ENCODE data around the gene ABCF2. TPM values are rescaled to one million over a fixed set of nuclear protein-coding genes. Genes with fewer than 3 reads are reported as not detected.

The ABCF2 gene
- total RNA-seq, 6 donors from 2014 or later, result 19.8 to 48.2 (median 28.6) TPM

GRCh38 chr7:151232091-151232916 is 5.3 kb upstream of the ABCF2 start, which contains the start of gene CHPF2:
TSS of gene CHPF2 (plus strand) at chr7:151232483. CDS start at chr7:151234012, 1,529 bp downstream.
- TF ChIP-seq, protein P1, sequence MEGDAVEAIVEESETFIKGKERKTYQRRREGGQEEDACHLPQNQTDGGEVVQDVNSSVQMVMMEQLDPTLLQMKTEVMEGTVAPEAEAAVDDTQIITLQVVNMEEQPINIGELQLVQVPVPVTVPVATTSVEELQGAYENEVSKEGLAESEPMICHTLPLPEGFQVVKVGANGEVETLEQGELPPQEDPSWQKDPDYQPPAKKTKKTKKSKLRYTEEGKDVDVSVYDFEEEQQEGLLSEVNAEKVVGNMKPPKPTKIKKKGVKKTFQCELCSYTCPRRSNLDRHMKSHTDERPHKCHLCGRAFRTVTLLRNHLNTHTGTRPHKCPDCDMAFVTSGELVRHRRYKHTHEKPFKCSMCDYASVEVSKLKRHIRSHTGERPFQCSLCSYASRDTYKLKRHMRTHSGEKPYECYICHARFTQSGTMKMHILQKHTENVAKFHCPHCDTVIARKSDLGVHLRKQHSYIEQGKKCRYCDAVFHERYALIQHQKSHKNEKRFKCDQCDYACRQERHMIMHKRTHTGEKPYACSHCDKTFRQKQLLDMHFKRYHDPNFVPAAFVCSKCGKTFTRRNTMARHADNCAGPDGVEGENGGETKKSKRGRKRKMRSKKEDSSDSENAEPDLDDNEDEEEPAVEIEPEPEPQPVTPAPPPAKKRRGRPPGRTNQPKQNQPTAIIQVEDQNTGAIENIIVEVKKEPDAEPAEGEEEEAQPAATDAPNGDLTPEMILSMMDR (IDR thresholded peaks at IDR 0.05), result peak in 1 of 6 experiments; percentile 5
- TF ChIP-seq EP300 (IDR thresholded peaks at IDR 0.05) (no peak), POLR2A (IDR thresholded peaks at IDR 0.05) (peak in 3 of 4 donors; percentile 78 to 89 (median 79)), POLR2AphosphoS5 (IDR thresholded peaks at IDR 0.05) (peak; percentile 80 to 88)
- Histone ChIP-seq H3K36me3 (peaks cover 4 to 32% (median 23%) of the 10 kb centered on the region in 4 donors), H3K9me3 (no peaks in the 10 kb centered on the region), H3K4me3 (peak within 1 kb of the TSS; percentile 72 to 99 (median 78)), H3K4me1 (peaks cover 11 to 30% (median 23%) of the 10 kb centered on the region in 4 donors), H3K27ac (peak within 1 kb of the TSS; percentile 81 to 93 (median 85)), H3K27me3 (no peaks in the 10 kb centered on the region)
- 2 to 7% methylated on average over 6 to 76 of the region's 79 CpGs for WGBS, 2 donors
- ATAC-seq (ENCODE audit: low FRiP score in 2 of 2), result peak; percentile 95 to 98
- peak; percentile 96 to 97 for DNase-seq

GRCh38 chr7:151231080-151231479 is 4.1 kb upstream of the ABCF2 start:
- no peaks in the 10 kb centered on the region for H3K27me3 ChIP-seq
- WGBS, 2 donors, result 84 to 85% methylated on average over 1 of the region's 1 CpG
- no peaks in the 10 kb centered on the region for H3K9me3 ChIP-seq
- no peak for DNase-seq
- TF ChIP-seq, protein P1 (IDR thresholded peaks at IDR 0.05), result no peak
- no peak for TF ChIP-seq POLR2AphosphoS5 (IDR thresholded peaks at IDR 0.05)
- no peak for TF ChIP-seq POLR2A (IDR thresholded peaks at IDR 0.05)
- no peak for TF ChIP-seq EP300 (IDR thresholded peaks at IDR 0.05)
- H3K27ac ChIP-seq, result no peak overlapping the region
- no peak overlapping the region for H3K4me3 ChIP-seq
- peaks cover 0 to 20% (median 13%) of the 10 kb centered on the region in 4 donors for H3K36me3 ChIP-seq
- no peak for ATAC-seq (ENCODE audit: low FRiP score in 2 of 2)
- H3K4me1 ChIP-seq, result peaks cover 16 to 36% (median 27%) of the 10 kb centered on the region in 4 donors

DNA sequence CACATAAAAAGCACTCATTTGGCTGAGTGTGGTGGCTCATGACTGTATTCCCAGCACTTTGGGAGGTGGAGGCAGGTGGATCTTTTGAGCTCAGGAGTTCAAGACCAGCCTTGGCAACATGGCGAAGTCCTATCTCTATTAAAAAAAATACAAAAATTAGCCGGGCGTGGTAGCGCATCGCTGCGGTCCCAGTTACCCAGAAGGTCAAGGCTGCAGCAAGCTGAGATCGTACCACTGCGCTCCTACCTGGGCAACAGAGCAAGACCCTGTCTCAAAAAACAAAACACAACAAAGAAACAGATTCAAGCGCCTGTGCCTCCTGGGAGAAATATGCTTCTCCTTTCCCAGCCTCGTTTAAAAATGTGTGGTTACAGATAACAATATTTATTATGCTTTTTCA is 2.2 kb upstream of the ABCF2 start:
- H3K9me3 ChIP-seq, result no peaks in the 10 kb centered on the region
- no peak for ATAC-seq (ENCODE audit: low FRiP score in 2 of 2)
- no peaks in the 10 kb centered on the region for H3K27me3 ChIP-seq
- peaks cover 0 to 10% (median 7%) of the 10 kb centered on the region in 4 donors for H3K36me3 ChIP-seq
- no peak overlapping the region for H3K4me3 ChIP-seq
- H3K27ac ChIP-seq, result no peak overlapping the region
- H3K4me1 ChIP-seq, result peaks cover 27 to 47% (median 35%) of the 10 kb centered on the region in 4 donors
- WGBS, 2 donors, result 92 to 94% methylated on average over 10 of the region's 10 CpGs
- TF ChIP-seq POLR2AphosphoS5 (IDR thresholded peaks at IDR 0.05), result no peak
- TF ChIP-seq EP300 (IDR thresholded peaks at IDR 0.05), result no peak
- TF ChIP-seq, protein P1 (IDR thresholded peaks at IDR 0.05), result no peak
- TF ChIP-seq POLR2A (IDR thresholded peaks at IDR 0.05), result no peak
- DNase-seq, result no peak

DNA sequence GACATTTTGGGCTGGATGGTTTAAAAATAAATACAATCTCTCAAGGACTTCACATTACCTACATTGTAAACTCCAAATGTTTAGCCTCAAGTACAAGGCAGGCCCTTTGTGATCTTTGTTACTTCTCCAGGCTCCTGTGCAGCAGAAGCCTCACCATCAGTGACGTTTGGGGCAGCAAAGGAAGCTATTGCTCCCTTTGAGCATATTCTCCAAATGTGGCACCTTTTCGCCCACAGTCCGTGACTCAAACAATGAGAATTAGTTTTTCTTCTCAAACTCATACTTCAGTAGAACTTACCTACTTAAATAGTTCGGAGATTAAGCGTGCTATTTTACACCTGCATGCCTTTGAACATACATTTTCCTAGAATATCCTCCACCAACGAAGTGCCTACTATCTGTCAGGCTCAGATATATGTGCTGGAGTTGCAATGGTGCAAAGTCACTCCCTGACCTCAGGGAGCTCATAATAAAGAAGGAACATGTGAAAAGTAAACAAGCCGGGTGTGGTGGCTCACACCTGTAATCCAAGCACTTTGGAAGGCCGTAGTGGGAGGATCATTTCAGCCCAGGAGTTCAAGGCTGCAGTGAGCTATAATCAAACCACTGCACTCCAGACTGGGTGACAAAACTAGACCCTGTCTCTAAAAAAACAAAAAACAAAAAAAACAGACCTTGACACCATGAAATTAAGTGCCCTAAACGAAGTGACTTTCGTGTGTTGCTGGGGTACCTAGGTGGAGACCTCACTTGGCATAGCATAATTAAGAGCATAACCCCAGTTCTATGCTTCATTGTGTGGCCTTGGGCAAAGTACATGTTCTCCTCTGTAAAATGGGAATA is 1.2 kb upstream of the ABCF2 start:
- H3K4me3 ChIP-seq, result peak overlapping the region in 3 of 4 donors; percentile 91 to 97 (median 92)
- H3K36me3 ChIP-seq, result peaks cover 6 to 18% (median 17%) of the 10 kb centered on the region in 4 donors
- DNase-seq (no peak), ATAC-seq (ENCODE audit: low FRiP score in 2 of 2) (no peak)
- TF ChIP-seq, protein P1 (IDR thresholded peaks at IDR 0.05), result no peak
- no peak for TF ChIP-seq POLR2AphosphoS5 (IDR thresholded peaks at IDR 0.05)
- TF ChIP-seq EP300 (IDR thresholded peaks at IDR 0.05), result no peak
- no peak for TF ChIP-seq POLR2A (IDR thresholded peaks at IDR 0.05)
- peak overlapping the region in 3 of 4 donors; percentile 64 to 83 (median 73) for H3K27ac ChIP-seq
- peaks cover 19 to 37% (median 26%) of the 10 kb centered on the region in 4 donors for H3K4me1 ChIP-seq
- no peaks in the 10 kb centered on the region for H3K9me3 ChIP-seq
- 70 to 72% methylated on average over 10 of the region's 10 CpGs for WGBS, 2 donors
- H3K27me3 ChIP-seq, result no peaks in the 10 kb centered on the region

Data from upper lobe of left lung (tissue), 6 donors.